NCI-H2107 (cell line): ENCODE data around the gene MAP3K14.

Source experiments
- DNase-seq: peaks from one replicate; lab custom pipeline; 2025; lab: John Stamatoyannopoulos, UW

Gene MAP3K14

GRCh38 chr17:45235416-45236281, 81.2 kb downstream of the MAP3K14 start:
- DNase-seq: no peak

DNA sequence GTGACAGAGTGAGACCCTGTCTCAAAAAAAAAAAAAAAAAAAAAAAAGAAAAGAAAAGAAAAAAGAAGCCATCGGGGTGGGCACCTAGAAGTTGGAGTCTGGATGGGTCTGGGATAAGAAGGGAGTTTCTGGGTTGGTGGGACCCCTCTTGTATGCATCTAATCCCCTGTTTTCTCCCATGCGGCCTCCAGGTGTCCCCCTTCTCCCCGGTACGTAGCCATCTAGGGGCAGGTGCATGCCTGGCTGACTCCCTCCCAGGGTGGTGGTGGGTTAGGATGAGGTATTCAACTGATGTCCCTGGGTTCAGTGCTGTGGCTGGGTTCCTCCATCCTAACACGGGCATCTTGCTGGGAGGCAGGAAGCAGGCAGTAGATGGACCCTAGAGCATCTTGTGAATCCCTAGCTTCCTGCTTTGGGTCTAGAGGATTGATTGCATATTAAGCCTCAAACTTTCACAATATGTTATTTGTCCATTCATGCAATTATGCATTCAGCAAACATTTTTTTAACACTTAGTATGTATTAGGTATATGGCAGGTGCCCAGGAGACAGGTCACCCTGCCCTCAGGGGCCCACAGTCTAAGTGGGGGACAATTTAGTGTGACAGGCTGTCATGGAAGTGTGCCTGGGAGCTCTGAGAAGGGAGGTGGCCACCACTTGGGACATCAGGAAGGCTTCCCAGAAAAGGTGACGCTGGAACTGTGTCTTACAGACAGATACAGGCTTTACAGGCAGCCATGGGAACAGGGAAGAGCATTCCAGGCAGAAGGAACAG, 82.0 kb downstream of the MAP3K14 start:
- DNase-seq: no peak

DNA sequence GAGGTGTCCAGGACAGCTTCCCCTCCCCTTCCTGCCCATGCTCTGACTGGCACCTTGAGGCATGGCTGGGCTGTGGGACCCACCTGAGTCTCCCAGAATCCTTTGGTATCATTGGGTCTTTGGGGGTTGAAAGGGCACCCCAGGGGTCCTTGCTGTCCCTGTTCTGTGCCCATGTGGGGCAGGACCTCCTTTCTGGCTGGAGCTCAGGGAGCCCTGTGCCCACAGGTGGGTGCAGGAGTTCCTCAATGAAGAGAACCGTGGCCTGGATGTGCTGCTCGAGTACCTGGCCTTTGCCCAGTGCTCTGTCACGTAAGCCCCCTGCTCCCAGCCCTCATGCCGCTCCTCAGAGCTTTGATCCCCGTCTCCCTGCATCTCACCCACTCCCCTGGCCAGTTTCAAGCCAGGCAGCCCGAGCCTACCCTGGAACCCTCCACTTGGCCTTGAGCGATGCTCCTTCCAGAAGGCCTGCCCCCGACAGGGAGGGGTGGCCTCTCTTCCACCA, 83.3 kb downstream of the MAP3K14 start:
- DNase-seq: no peak

- no peak for DNase-seq
These were observed 84.1 kb downstream of the MAP3K14 start for GRCh38 chr17:45232514-45233422.

DNA sequence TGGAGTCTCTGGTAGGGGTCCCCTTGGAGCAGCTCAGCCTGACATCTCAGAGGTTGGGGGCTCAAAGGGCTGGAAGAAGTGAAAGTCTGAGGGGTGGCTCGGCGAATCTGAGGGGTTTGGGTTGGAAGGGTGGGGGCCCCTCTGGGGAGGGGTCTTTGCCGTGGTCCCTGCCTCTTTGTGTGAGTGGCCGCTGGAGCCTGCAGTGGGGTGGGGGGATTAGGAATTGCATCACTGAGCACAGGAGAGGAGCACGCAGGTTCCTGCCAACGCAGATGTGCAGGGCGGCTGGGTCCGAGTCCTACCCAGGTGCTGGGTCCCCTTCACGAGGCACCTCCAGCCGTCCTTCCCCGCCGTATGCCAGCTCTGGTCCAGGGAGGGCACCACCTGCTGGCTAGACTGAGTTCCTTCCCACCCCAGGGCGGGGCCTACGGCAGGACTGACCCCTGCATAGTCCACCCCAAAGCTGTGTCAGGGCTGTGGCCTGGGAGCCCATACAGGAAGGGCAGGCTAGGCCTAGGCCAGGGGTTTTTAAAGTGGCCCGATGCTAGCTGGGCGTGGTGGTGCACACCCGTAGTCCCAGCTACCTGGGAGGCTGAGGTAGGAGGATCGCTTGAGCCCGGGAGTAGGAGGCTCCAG, 85.2 kb downstream of the MAP3K14 start:
- DNase-seq: no peak

- peak; percentile 22 for DNase-seq
These were observed 85.9 kb downstream of the MAP3K14 start for GRCh38 chr17:45230787-45231480.

DNA sequence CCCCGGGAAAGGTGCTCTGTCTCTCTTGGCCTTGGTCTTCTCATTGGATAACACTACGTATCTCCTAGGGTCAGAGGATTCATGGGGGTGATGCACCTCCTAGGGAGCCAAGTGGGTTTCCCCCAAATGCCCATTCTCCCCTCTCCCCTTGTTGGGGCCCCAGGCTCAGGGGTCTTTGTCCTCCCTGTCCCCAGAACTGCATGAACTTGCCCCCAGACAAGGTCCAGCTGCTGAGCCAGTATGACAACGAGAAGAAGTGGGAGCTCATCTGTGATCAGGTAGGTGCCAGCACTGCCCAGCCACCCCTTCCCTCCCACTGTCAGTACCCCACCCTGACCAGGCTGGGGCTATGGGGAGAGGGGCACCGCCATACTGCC, 86.4 kb downstream of the MAP3K14 start:
- DNase-seq: no peak

DNA sequence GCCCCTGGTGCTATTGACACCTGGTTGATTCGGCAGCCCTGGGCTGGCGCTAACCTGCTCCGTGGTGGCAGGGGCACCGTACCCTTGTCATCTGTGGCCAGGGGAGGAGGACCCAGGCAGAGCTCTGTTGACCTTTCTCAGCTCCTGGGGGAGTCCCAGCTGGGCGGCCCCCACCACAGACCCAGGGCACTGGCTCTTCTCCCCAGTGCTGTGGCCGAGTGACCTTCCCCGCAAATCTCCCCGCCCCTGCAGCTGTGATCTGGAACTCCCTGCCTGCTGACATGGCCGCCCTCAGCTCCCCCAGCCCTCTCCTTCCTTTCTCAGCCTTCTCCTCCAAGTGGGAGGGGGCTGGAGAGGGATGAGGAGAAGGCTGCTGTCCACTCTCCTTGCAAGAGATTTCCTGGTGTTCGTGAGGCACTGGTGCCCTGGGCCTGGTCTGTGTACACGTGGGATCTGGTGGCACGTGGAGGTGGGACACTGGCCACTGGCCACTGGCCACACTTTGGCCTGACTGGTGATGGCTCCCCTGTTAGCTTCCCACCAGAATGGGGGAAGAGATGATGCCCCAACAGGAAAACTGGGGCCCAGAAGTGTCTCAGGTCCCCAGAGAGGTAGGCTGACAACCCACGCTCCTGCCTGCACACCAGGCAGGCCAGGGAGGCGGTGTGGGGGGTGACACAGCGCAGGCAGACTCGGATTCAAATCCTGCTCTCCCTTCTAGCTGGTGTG, 87.0 kb downstream of the MAP3K14 start:
- no peak for DNase-seq

GRCh38 chr17:45228763-45229539, 87.9 kb downstream of the MAP3K14 start:
- DNase-seq: no peak

- no peak for DNase-seq
These were observed 88.7 kb downstream of the MAP3K14 start for GRCh38 chr17:45227926-45228762.

- DNase-seq: no peak
These were observed 89.5 kb downstream of the MAP3K14 start for GRCh38 chr17:45227101-45227925.

GRCh38 chr17:45226576-45226975, 90.2 kb downstream of the MAP3K14 start:
- no peak for DNase-seq

- no peak for DNase-seq
These were observed 90.8 kb downstream of the MAP3K14 start for GRCh38 chr17:45225964-45226530.

DNA sequence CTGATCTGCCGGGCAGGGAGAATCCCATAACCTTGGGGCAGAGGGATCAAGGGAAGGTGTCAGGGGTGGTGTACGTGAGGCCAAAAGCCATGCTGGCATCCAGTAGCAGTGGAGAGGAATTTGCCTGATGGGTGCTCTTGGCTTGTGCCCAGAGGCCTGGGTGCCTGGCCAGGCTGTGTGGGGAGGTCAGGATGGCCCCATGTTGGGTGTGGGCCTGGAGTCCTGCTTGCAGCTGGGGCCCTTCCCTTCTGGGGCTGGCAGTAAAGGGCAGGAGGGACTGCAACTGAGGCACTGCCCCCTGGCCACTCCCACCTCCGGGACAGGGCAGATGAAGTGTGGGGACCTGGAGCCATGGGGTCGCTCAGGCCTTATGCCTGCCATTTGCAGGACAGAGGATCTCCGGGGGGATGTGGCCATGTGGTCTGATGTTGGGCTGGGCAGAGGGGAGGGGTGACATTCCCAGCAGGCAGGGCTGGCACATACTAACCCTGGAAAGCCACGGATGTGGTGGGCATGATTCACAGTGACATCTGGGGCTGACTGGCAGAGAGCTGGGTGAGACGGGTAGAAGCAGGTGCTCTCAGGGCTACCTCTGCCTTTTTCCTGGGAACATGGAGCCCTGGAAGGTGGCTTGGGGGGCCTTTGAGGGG, 91.6 kb downstream of the MAP3K14 start:
- no peak for DNase-seq

GRCh38 chr17:45224671-45225050, 92.2 kb downstream of the MAP3K14 start:
- no peak for DNase-seq
